Uterus (tissue), 2 donors: ENCODE measurements around the gene HAUS8.

ENCODE experiments used
- POLR2A ChIP-seq, 2 donors: fragments of 450-650 bp; IDR thresholded peaks; one replicate each; pipeline ENCODE4 v1.6.1; 2016; ENCODE audit warnings: antibody characterized with exemption in 2 of 2, mild to moderate bottlenecking in 1 of 2, moderate library complexity in 1 of 2
- TF ChIP-seq, protein P1 (sequence below), 4 experiments: fragments of 200-600 bp in 2 of 4; fragments of 450-650 bp in 2 of 4; sonication (generic) in 2 of 4; IDR thresholded peaks; one replicate each; pipeline ENCODE4 v1.5.1; 2016 to 2019; ENCODE audit warnings: antibody characterized with exemption in 4 of 4, mild to moderate bottlenecking in 2 of 4, moderate library complexity in 1 of 4

DNA sequence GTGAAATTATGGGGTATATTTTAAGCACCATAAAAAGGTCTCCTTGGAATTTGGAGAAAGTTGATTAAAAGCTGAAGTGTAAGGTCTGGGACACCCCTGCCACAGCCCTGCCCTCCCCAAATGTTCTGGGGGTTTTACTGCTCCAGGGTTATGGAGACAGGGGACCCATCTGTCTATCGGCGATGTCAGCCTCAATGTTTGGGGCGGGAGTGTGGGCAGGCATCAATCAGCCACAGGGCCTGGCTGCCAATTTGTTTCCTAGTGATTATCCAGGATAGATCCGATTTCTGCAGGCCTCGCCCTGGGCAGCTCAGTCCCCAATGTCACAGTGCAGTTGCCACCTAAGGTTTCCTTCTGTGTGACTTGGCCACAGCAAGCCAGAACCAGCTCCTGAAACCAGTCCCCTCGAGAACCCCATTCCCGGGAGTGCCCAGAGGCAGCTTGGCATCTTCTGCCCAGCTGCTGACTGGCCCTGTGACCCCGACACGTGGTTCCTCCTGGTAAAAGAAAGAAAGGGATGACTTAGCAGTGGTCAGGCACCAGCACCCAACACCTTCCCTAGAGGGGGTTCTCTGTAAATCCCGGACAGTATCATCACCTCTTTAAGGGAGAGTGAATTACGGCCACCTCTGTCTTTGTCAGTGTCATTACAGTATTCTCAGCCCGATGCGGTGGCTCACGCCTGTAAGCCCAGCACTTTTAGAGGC, 41.9 kb upstream of the HAUS8 start:
- TF ChIP-seq, protein P1, sequence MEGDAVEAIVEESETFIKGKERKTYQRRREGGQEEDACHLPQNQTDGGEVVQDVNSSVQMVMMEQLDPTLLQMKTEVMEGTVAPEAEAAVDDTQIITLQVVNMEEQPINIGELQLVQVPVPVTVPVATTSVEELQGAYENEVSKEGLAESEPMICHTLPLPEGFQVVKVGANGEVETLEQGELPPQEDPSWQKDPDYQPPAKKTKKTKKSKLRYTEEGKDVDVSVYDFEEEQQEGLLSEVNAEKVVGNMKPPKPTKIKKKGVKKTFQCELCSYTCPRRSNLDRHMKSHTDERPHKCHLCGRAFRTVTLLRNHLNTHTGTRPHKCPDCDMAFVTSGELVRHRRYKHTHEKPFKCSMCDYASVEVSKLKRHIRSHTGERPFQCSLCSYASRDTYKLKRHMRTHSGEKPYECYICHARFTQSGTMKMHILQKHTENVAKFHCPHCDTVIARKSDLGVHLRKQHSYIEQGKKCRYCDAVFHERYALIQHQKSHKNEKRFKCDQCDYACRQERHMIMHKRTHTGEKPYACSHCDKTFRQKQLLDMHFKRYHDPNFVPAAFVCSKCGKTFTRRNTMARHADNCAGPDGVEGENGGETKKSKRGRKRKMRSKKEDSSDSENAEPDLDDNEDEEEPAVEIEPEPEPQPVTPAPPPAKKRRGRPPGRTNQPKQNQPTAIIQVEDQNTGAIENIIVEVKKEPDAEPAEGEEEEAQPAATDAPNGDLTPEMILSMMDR (IDR thresholded peaks at IDR 0.05), result no peak
- no peak for TF ChIP-seq POLR2A (IDR thresholded peaks at IDR 0.05)
